Astrocyte (in vitro differentiated cells and primary cell): ENCODE data around the gene CNST. TPM values are rescaled to one million over a fixed set of nuclear protein-coding genes. Genes with fewer than 3 reads are reported as not detected.

ENCODE experiments used
- DNase-seq: peaks from one replicate; pipeline ENCODE4 v3.0.0-alpha.2; 2010; ENCODE audit warnings: low read depth
- FAIRE-seq: peaks from 2 replicates; lab custom pipeline; 2011; peaks lifted over from hg19 to GRCh38; lab: Jason Lieb, UNC
- H2AFZ ChIP-seq: 2 replicates; pipeline ENCODE4 v1.6.0; 2012; ENCODE audit warnings: low read depth, low read length, inconsistent platforms
- H3K27ac ChIP-seq: 2 replicates; pipeline ENCODE4 v1.5.1; 2011; ENCODE audit warnings: low read depth, low read length, inconsistent platforms
- H3K27me3 ChIP-seq: 2 replicates; pipeline ENCODE4 v1.6.0; 2011; ENCODE audit warnings: low read length, inconsistent platforms; ENCODE audit not compliant: insufficient read depth
- H3K36me3 ChIP-seq: 2 replicates; pipeline ENCODE4 v1.5.1; 2011; ENCODE audit warnings: low read length, inconsistent platforms; ENCODE audit not compliant: insufficient read depth
- H3K4me1 ChIP-seq: 2 replicates; pipeline ENCODE4 v1.5.1; 2011; ENCODE audit warnings: low read length, inconsistent platforms; ENCODE audit not compliant: insufficient read depth
- H3K4me2 ChIP-seq: 2 replicates; pipeline ENCODE4 v1.6.0; 2012; ENCODE audit warnings: low read length, inconsistent platforms
- H3K4me3 ChIP-seq: 2 replicates; pipeline ENCODE4 v1.5.1; 2011; ENCODE audit warnings: low read depth, mild to moderate bottlenecking, low read length, inconsistent platforms; ENCODE audit not compliant: insufficient read depth
- H3K79me2 ChIP-seq: 2 replicates; pipeline ENCODE4 v1.6.0; 2012; ENCODE audit warnings: mild to moderate bottlenecking, low read length, inconsistent platforms; ENCODE audit not compliant: insufficient read depth
- H3K9ac ChIP-seq: 2 replicates; pipeline ENCODE4 v1.6.0; 2012; ENCODE audit warnings: mild to moderate bottlenecking, low read length, inconsistent platforms
- H3K9me3 ChIP-seq: 2 replicates; pipeline ENCODE4 v1.5.1; 2012; ENCODE audit warnings: low read depth, mild to moderate bottlenecking, low read length, inconsistent platforms; ENCODE audit not compliant: insufficient read depth
- H4K20me1 ChIP-seq: 2 replicates; pipeline ENCODE4 v1.6.0; 2012; ENCODE audit warnings: low read length, inconsistent platforms; ENCODE audit not compliant: insufficient read depth
- H3K27ac Mint-ChIP-seq: one replicate; pipeline ENCODE4 v1.8.0; 2021; ENCODE audit warnings: mild to moderate bottlenecking, mixed read lengths; ENCODE audit not compliant: unreplicated experiment
- H3K27me3 Mint-ChIP-seq: one replicate; pipeline ENCODE4 v1.8.0; 2021; ENCODE audit warnings: low read depth, mixed read lengths; ENCODE audit not compliant: unreplicated experiment
- H3K36me3 Mint-ChIP-seq: one replicate; pipeline ENCODE4 v1.8.0; 2021; ENCODE audit warnings: low read depth, mixed read lengths; ENCODE audit not compliant: unreplicated experiment
- H3K4me1 Mint-ChIP-seq: one replicate; pipeline ENCODE4 v1.8.0; 2021; ENCODE audit warnings: low read depth, mixed read lengths; ENCODE audit not compliant: unreplicated experiment
- H3K4me3 Mint-ChIP-seq: one replicate; pipeline ENCODE4 v1.8.0; 2021; ENCODE audit warnings: mild to moderate bottlenecking, moderate library complexity, mixed read lengths; ENCODE audit not compliant: unreplicated experiment
- H3K9me3 Mint-ChIP-seq: one replicate; pipeline ENCODE4 v1.8.0; 2021; ENCODE audit warnings: mild to moderate bottlenecking, mixed read lengths; ENCODE audit not compliant: unreplicated experiment
- EZH2 ChIP-seq: IDR thresholded peaks from 2 replicates; pipeline ENCODE4 v1.6.1; 2012; ENCODE audit warnings: mild to moderate bottlenecking, low read length, inconsistent platforms; ENCODE audit not compliant: insufficient read depth
- total RNA-seq: library from RNA; stranded (reverse); gene quantifications from 2 replicates; pipeline ENCODE4 v1.2.1, GENCODE V29; 2021
- TF ChIP-seq, protein P1 (sequence below): IDR thresholded peaks from 2 replicates; pipeline ENCODE4 v1.5.1; 2011; ENCODE audit warnings: low read depth, mild to moderate bottlenecking, inconsistent platforms, low read length, moderate library complexity; ENCODE audit not compliant: insufficient read depth

CNST gene
- total RNA-seq, 1 donor from 2014 or later = 19.8 TPM

DNA sequence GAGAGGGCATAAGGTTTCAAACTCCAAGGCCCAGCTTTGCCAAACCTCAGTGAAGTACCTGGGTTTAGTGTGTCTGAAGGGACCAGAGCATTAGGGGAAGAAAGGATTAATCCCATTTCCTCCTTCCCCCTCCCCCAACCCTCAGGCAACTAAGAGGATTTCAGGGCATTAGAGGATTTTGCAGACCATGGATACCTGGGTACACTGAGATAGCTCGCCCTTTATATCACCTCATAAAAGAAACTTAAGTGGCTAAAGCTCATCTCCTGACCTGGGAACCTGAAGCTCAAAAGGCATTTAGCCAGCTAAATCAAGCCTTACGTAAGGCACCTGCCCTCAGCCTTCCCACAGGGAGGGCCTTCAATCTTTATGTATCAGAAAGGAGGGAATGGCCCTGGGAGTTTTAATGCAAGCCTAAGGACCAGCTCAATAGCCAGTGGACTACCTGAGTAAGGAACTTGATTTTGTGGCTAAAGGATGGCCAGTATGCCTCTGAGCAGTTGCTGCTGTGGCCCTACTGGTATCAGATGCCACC is 32.8 kb upstream of the CNST start:
- no peaks in the 10 kb centered on the region for H3K79me2 ChIP-seq
- H3K4me1 ChIP-seq = no peaks in the 10 kb centered on the region
- no peak overlapping the region for H3K4me3 Mint-ChIP-seq
- peaks cover 17% of the 10 kb centered on the region for H3K27me3 Mint-ChIP-seq
- H3K9me3 Mint-ChIP-seq = peaks cover 23% of the 10 kb centered on the region
- FAIRE-seq = no peak
- no peaks in the 10 kb centered on the region for H3K36me3 ChIP-seq
- H2AFZ ChIP-seq = no peak overlapping the region
- H3K4me3 ChIP-seq = no peak overlapping the region
- H4K20me1 ChIP-seq = no peaks in the 10 kb centered on the region
- TF ChIP-seq, protein P1, sequence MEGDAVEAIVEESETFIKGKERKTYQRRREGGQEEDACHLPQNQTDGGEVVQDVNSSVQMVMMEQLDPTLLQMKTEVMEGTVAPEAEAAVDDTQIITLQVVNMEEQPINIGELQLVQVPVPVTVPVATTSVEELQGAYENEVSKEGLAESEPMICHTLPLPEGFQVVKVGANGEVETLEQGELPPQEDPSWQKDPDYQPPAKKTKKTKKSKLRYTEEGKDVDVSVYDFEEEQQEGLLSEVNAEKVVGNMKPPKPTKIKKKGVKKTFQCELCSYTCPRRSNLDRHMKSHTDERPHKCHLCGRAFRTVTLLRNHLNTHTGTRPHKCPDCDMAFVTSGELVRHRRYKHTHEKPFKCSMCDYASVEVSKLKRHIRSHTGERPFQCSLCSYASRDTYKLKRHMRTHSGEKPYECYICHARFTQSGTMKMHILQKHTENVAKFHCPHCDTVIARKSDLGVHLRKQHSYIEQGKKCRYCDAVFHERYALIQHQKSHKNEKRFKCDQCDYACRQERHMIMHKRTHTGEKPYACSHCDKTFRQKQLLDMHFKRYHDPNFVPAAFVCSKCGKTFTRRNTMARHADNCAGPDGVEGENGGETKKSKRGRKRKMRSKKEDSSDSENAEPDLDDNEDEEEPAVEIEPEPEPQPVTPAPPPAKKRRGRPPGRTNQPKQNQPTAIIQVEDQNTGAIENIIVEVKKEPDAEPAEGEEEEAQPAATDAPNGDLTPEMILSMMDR = no peak
- TF ChIP-seq EZH2 = no peak
- H3K9me3 ChIP-seq = peaks cover 3% of the 10 kb centered on the region
- H3K4me1 Mint-ChIP-seq = no peaks in the 10 kb centered on the region
- no peak overlapping the region for H3K9ac ChIP-seq
- no peaks in the 10 kb centered on the region for H3K27me3 ChIP-seq
- no peak overlapping the region for H3K27ac ChIP-seq
- H3K36me3 Mint-ChIP-seq = peaks cover 14% of the 10 kb centered on the region
- H3K4me2 ChIP-seq = no peak overlapping the region
- DNase-seq = no peak
- H3K27ac Mint-ChIP-seq = no peak overlapping the region

DNA sequence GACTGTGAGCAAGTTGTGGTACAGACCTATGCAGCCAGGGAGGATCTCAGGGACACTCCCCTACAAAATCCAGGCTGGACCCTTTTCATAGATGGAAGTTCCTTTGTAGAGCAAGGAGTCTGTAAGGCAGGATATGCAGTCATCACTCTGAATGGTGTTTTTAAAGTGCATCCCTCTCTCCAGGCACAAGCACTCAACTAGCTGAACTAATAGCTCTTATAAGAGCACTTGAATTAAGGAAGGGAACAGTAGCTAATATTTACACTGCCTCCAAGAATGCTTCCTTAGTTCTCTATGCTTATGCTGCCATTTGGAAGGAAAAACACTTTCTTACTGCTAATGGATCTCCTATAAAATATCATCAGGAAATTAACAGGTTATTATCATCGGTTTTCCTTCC is 32.1 kb upstream of the CNST start:
- peaks cover 23% of the 10 kb centered on the region for H3K9me3 Mint-ChIP-seq
- peaks cover 14% of the 10 kb centered on the region for H3K36me3 Mint-ChIP-seq
- no peaks in the 10 kb centered on the region for H3K27me3 ChIP-seq
- DNase-seq (no peak), FAIRE-seq (no peak)
- no peaks in the 10 kb centered on the region for H3K4me1 ChIP-seq
- H3K36me3 ChIP-seq = peaks cover 2% of the 10 kb centered on the region
- peaks cover 3% of the 10 kb centered on the region for H3K9me3 ChIP-seq
- H3K4me3 ChIP-seq = no peak overlapping the region
- H3K4me1 Mint-ChIP-seq = no peaks in the 10 kb centered on the region
- H3K4me2 ChIP-seq = no peak overlapping the region
- H3K27ac ChIP-seq = no peak overlapping the region
- H3K27ac Mint-ChIP-seq = no peak overlapping the region
- H3K9ac ChIP-seq = no peak overlapping the region
- H3K4me3 Mint-ChIP-seq = no peak overlapping the region
- TF ChIP-seq, protein P1 = no peak
- TF ChIP-seq EZH2 = no peak
- H2AFZ ChIP-seq = no peak overlapping the region
- peaks cover 16% of the 10 kb centered on the region for H3K27me3 Mint-ChIP-seq
- H3K79me2 ChIP-seq = no peaks in the 10 kb centered on the region
- H4K20me1 ChIP-seq = no peaks in the 10 kb centered on the region

GRCh38 chr1:246537441-246537840 is 28.8 kb upstream of the CNST start:
- H3K4me3 Mint-ChIP-seq = no peak overlapping the region

More at GRCh38 chr1:246537441-246537840, 28.8 kb upstream of the CNST start:
- H3K4me3 ChIP-seq = no peak overlapping the region
- H3K27ac ChIP-seq = no peak overlapping the region
- TF ChIP-seq, protein P1 = no peak
- TF ChIP-seq EZH2 = no peak
- Mint-ChIP-seq H3K27ac (no peak overlapping the region), H3K36me3 (peaks cover 4% of the 10 kb centered on the region), H3K9me3 (peaks cover 1% of the 10 kb centered on the region), H3K27me3 (peaks cover 10% of the 10 kb centered on the region), H3K4me1 (no peaks in the 10 kb centered on the region)
- H4K20me1 ChIP-seq = no peaks in the 10 kb centered on the region
- no peaks in the 10 kb centered on the region for H3K4me1 ChIP-seq
- H2AFZ ChIP-seq = no peak overlapping the region
- H3K27me3 ChIP-seq = no peaks in the 10 kb centered on the region
- no peaks in the 10 kb centered on the region for H3K9me3 ChIP-seq
- peaks cover 16% of the 10 kb centered on the region for H3K36me3 ChIP-seq
- DNase-seq (no peak), FAIRE-seq (no peak)
- H3K4me2 ChIP-seq = no peak overlapping the region
- no peak overlapping the region for H3K9ac ChIP-seq
- no peaks in the 10 kb centered on the region for H3K79me2 ChIP-seq
